ENCODE data around the gene TSPAN15. TPM values are rescaled to one million over a fixed set of nuclear protein-coding genes. Genes with fewer than 3 reads are reported as not detected.

TSPAN15 gene
- total RNA-seq, 6 experiments from 2014 or later, result 2.3 to 8.3 (median 3.3) TPM

DNA sequence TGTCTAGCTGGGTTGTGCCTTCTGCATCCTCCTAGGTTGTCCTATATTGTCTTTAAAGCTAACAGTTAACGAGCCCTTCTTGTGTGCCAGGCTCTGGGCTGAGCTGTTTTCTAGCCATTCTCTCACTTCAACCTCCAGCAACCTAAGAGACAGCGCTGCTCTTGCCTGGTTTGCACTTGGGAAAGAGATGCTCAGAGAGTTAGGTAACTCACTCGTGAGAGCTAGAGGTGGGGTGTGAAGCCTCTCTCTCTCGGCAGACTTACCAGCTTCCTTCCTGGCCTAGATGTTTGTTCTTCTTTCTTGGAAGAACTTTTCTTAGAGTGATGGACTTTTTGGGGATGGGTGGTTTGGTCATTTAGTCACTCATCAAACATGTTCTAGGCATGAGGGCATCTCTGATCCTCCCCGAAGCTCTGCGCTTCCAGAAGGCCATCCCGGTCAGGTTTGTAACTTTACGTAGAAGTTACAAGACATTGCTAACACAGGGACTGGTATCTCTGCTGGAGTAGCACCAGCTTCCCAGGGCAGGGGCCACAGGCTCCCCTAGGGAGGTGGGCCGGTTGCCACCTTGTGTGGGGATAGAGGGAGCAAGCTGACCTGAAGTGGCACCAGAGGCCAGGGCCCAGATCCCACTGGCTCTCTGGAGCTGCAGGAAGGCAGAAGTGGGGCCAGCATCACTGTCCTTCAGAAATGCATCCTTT is 14.3 kb downstream of the TSPAN15 start:
- 66% methylated on average over 8 of the region's 9 CpGs for WGBS (ENCODE audit: insufficient coverage, low coverage, low lambda C conversion rate, missing lambda C conversion rate)
- intact Hi-C loops (cut with DNase I), result no loop called here
- H3K4me3 ChIP-seq, result no peak overlapping the region
- H3K36me3 ChIP-seq, result no peaks in the 10 kb centered on the region
- DNase-seq (no peak), ATAC-seq (no peak)
- H3K9me3 ChIP-seq, result no peaks in the 10 kb centered on the region
- no peaks in the 10 kb centered on the region for H3K27me3 ChIP-seq
- no peaks in the 10 kb centered on the region for H3K4me1 ChIP-seq
- TF ChIP-seq POLR2A (IDR thresholded peaks at IDR 0.05) (no peak), CTCF (IDR thresholded peaks at IDR 0.05) (no peak)
- H3K27ac ChIP-seq, result peak overlapping the region in 1 of 3 donors; percentile 28

DNA sequence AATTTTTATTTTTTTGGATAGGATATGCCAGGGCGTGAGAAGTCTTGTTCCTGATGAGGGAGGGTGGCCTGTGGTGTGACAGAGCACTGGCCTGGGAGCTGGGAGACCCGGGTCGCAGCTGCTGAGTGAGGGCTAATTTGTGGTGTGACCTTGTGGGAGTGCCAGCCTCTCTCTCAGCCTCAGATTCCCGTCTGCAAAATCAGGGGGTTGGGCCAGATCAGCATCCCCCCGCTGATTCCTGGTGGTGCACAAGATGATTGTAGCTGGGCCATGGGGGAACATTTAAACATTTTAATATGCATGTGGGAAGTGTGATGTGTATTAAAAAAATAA is 14.9 kb downstream of the TSPAN15 start:
- H3K4me1 ChIP-seq, result no peaks in the 10 kb centered on the region

DNA sequence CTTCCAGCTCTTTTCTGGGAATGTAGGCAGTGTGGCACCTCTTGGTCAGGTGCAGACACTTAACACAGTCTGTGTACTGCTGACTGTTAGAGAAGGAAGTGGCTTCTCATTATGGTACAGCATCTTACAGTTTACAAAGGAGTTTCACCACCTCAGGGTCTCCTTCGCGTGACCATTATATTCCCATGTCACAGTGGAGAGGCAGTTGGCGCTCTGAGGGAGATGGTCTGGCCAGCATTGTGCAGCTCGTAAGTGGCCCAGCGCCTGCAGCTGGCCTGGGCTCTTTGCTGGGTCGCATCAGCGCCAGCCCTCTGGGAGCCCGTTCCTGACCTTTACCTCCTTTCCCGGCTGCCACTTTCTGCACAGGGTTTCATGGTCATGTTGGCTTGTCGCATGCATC is 15.4 kb downstream of the TSPAN15 start:
- intact Hi-C loops (cut with DNase I), result no loop called here
- H3K9me3 ChIP-seq, result no peaks in the 10 kb centered on the region
- WGBS (ENCODE audit: insufficient coverage, low coverage, low lambda C conversion rate, missing lambda C conversion rate), result 86% methylated on average over 6 of the region's 10 CpGs
- no peaks in the 10 kb centered on the region for H3K4me1 ChIP-seq
- TF ChIP-seq POLR2A (IDR thresholded peaks at IDR 0.05) (no peak), CTCF (IDR thresholded peaks at IDR 0.05) (no peak)
- no peak for ATAC-seq
- H3K4me3 ChIP-seq, result no peak overlapping the region
- no peaks in the 10 kb centered on the region for H3K36me3 ChIP-seq
- no peak overlapping the region for H3K27ac ChIP-seq
- H3K27me3 ChIP-seq, result no peaks in the 10 kb centered on the region
- DNase-seq, result no peak

More for the DNA sequence above, 14.9 kb downstream of the TSPAN15 start:
- 54% methylated on average over 5 of the region's 5 CpGs for WGBS (ENCODE audit: insufficient coverage, low coverage, low lambda C conversion rate, missing lambda C conversion rate)
- Histone ChIP-seq H3K27me3 (no peaks in the 10 kb centered on the region), H3K9me3 (no peaks in the 10 kb centered on the region), H3K36me3 (no peaks in the 10 kb centered on the region), H3K4me3 (no peak overlapping the region), H3K27ac (no peak overlapping the region)
- DNase-seq, result no peak
- no peak for ATAC-seq
- TF ChIP-seq POLR2A (IDR thresholded peaks at IDR 0.05), result no peak
- no peak for TF ChIP-seq CTCF (IDR thresholded peaks at IDR 0.05)
- intact Hi-C loops (cut with DNase I), result no loop called here

- Histone ChIP-seq H3K36me3 (no peaks in the 10 kb centered on the region), H3K4me3 (no peak overlapping the region), H3K27me3 (no peaks in the 10 kb centered on the region), H3K9me3 (no peaks in the 10 kb centered on the region), H3K4me1 (no peaks in the 10 kb centered on the region), H3K27ac (no peak overlapping the region)
- DNase-seq, result no peak
- no peak for ATAC-seq
- WGBS (ENCODE audit: insufficient coverage, low coverage, low lambda C conversion rate, missing lambda C conversion rate), result 49% methylated on average over 7 of the region's 13 CpGs
- intact Hi-C loops (cut with DNase I), result no loop called here
- TF ChIP-seq CTCF (IDR thresholded peaks at IDR 0.05), result no peak
- no peak for TF ChIP-seq POLR2A (IDR thresholded peaks at IDR 0.05)
Observed at GRCh38 chr10:69467928-69468750, 16.9 kb downstream of the TSPAN15 start.

Measured in right lobe of liver (tissue), 6 donors.